HEK293T (cell line): ENCODE results near the gene ELAC2.

ENCODE experiments used
- CTCF ChIA-PET: fragments of 350-600 bp; formaldehyde crosslinking; extraction: SDS; loops from one replicate; lab custom pipeline; 2021; ENCODE audit warnings: antibody characterized with exemption, inconsistent platforms; lab: Yijun Ruan, JAX
- POLR2A ChIA-PET: fragments of 350-600 bp; formaldehyde crosslinking; extraction: SDS; loops from one replicate; lab custom pipeline; 2020; ENCODE audit warnings: antibody characterized with exemption, inconsistent platforms; lab: Yijun Ruan, JAX
- DNase-seq: peaks from one replicate; pipeline ENCODE4 v3.0.0; 2012; ENCODE audit warnings: mixed read lengths; ENCODE audit errors: extremely low spot score
- ARNT ChIP-seq: fragments of 450-650 bp; IDR thresholded peaks from 2 replicates; pipeline ENCODE4 v1.6.1; 2017; ENCODE audit warnings: mild to moderate bottlenecking
- BHLHE40 ChIP-seq: fragments of 450-650 bp; IDR thresholded peaks from 2 replicates; pipeline ENCODE4 v1.6.1; 2016; ENCODE audit warnings: mild to moderate bottlenecking, moderate library complexity, borderline replicate concordance
- CTBP1 ChIP-seq: fragments of 450-650 bp; IDR thresholded peaks from 2 replicates; pipeline ENCODE4 v1.6.1; 2016; ENCODE audit warnings: borderline replicate concordance
- ELF4 ChIP-seq: fragments of 450-650 bp; IDR thresholded peaks from 2 replicates; pipeline ENCODE4 v1.6.1; 2017; ENCODE audit warnings: antibody characterized with exemption
- FOXA1 ChIP-seq: fragments of 450-650 bp; IDR thresholded peaks from 2 replicates; pipeline ENCODE4 v1.6.1; 2016; ENCODE audit warnings: mild to moderate bottlenecking
- FOXK2 ChIP-seq: fragments of 450-650 bp; IDR thresholded peaks from 2 replicates; pipeline ENCODE4 v1.6.1; 2016; ENCODE audit warnings: mild to moderate bottlenecking
- FOXM1 ChIP-seq: fragments of 450-650 bp; IDR thresholded peaks from 2 replicates; pipeline ENCODE4 v1.6.1; 2017; ENCODE audit warnings: mild to moderate bottlenecking, borderline replicate concordance
- HDGF ChIP-seq: fragments of 450-650 bp; IDR thresholded peaks from 2 replicates; pipeline ENCODE4 v1.6.1; 2017; ENCODE audit warnings: antibody characterized with exemption, borderline replicate concordance
- L3MBTL2 ChIP-seq: fragments of 450-650 bp; conservative IDR thresholded peaks from 2 replicates; pipeline ENCODE4 v1.6.1; 2016; ENCODE audit warnings: mild to moderate bottlenecking
- LEF1 ChIP-seq: fragments of 450-650 bp; IDR thresholded peaks from 2 replicates; pipeline ENCODE4 v1.6.1; 2017; ENCODE audit warnings: mild to moderate bottlenecking, borderline replicate concordance
- NFRKB ChIP-seq: fragments of 450-650 bp; IDR thresholded peaks from 2 replicates; pipeline ENCODE4 v1.6.1; 2016; ENCODE audit warnings: mild to moderate bottlenecking, moderate library complexity
- PKNOX1 ChIP-seq: fragments of 450-650 bp; IDR thresholded peaks from 2 replicates; pipeline ENCODE4 v1.6.1; 2016
- SP1 ChIP-seq: fragments of 450-650 bp; IDR thresholded peaks from 2 replicates; pipeline ENCODE4 v1.6.1; 2017
- SUZ12 ChIP-seq: fragments of 450-650 bp; IDR thresholded peaks from 2 replicates; pipeline ENCODE4 v1.6.1; 2016; ENCODE audit warnings: mild to moderate bottlenecking
- TARDBP ChIP-seq: fragments of 450-650 bp; IDR thresholded peaks from 2 replicates; pipeline ENCODE4 v1.6.1; 2016
- ZNF384 ChIP-seq: fragments of 450-650 bp; IDR thresholded peaks from 2 replicates; pipeline ENCODE4 v1.6.1; 2016

Gene ELAC2

DNA sequence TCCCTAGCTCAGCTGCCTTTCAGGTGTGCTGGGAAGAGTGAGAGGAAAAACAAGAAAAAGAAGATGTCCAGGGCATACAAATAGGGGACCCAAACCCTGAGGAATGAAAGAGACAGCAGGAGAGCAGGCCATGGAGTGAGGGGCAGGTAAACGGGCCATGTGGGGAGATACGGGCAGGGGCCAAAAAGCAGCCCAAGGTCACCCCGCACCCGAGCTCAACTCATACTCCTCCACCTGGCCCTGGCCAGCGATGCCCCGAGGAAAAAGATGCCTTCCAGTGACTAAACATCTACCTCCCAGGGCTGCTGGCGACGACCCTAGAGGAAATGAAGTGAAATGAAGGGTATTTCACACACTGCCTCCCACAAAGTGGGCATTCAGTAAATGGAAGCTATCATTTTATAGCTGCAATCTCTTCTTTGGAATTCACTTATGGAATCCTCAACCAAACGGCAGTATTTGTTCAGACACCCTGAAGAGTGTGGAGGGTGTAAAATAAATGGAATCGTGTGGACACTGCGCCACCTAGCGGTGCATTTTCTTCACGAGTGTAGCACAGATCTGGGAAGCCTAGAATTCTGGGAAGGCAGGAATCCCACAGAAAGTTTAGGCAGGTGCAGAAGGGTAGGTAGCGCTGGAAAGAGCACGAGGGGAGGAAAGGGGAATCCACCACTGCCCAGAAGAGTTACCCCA lies 14.9 kb downstream of the ELAC2 start:
- ChIA-PET POLR2A (interaction anchor here (1.9 kb wide), 1 partner anchor 15 kb away, joined by 4 read pairs; the partner anchor contains the start of gene ELAC2), CTCF (interaction anchor here (0.7 to 1.0 kb wide), 2 partner anchors 15 to 254 kb away, joined by 3 to 5 read pairs; partner anchors contain the start of gene ELAC2)
- DNase-seq: peak; percentile 69
- TF ChIP-seq L3MBTL2 (no peak), ELF4 (no peak), SP1 (no peak), BHLHE40 (no peak), FOXA1 (no peak), PKNOX1 (no peak), HDGF (no peak), SUZ12 (no peak), ARNT (no peak), TARDBP (no peak), FOXK2 (no peak), CTBP1 (no peak), NFRKB (no peak), LEF1 (no peak), FOXM1 (no peak)

DNA sequence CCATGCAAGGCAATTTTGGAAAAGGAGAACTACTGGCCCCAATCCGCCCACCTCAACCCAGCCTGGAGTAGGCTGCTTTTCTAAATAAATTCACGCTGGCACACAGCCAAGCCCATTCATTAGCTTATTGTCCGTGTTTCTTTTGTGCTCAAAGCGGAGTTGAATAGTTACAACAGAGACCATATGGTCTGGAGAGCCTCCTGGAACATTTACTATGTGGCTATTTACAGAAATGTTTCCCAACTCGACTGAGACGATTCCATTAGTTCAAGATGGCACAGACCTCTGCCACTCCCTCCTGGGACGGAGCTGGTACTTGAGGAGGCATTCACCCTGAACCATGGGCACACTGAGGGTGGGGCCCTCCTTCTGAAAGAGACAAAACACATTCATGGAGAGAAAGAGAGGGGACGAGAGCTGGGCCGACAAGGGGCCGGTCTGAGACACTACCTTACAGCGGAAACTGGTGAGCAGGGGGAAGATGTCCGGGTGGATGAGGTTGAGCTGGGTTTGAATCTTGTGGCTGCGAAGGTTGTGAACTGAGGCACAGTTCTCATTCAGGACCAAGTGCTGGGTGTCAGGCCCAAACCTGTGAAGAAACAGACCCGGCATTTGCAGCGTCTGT lies 15.7 kb downstream of the ELAC2 start:
- no peak for TF ChIP-seq CTBP1
- no peak for TF ChIP-seq BHLHE40
- TF ChIP-seq NFRKB: no peak
- no peak for TF ChIP-seq SP1
- no peak for TF ChIP-seq FOXK2
- TF ChIP-seq LEF1: no peak
- no peak for TF ChIP-seq PKNOX1
- no peak for TF ChIP-seq FOXA1
- TF ChIP-seq TARDBP: no peak
- no peak for TF ChIP-seq FOXM1
- TF ChIP-seq SUZ12: no peak
- no peak for TF ChIP-seq HDGF
- CTCF ChIA-PET: no interaction called here
- no peak for DNase-seq
- POLR2A ChIA-PET: interaction anchor here (1.9 kb wide), 1 partner anchor 16 kb away, joined by 4 read pairs; the partner anchor contains the start of gene ELAC2

- no peak for TF ChIP-seq PKNOX1
- no peak for TF ChIP-seq ZNF384
- no peak for TF ChIP-seq FOXK2
- no peak for TF ChIP-seq FOXA1
- TF ChIP-seq ARNT: no peak
- TF ChIP-seq ELF4: no peak
- no peak for TF ChIP-seq FOXM1
- no peak for TF ChIP-seq TARDBP
- no peak for TF ChIP-seq SP1
- no peak for TF ChIP-seq BHLHE40
- CTCF ChIA-PET: no interaction called here
- no peak for DNase-seq
- POLR2A ChIA-PET: no interaction called here
Observed at GRCh38 chr17:13000561-13000960, 17.3 kb downstream of the ELAC2 start.

GRCh38 chr17:12998874-12999273 lies 19.0 kb downstream of the ELAC2 start:
- TF ChIP-seq HDGF (no peak), NFRKB (no peak), BHLHE40 (no peak), ARNT (no peak), SP1 (no peak), ELF4 (no peak), L3MBTL2 (no peak), ZNF384 (no peak), FOXK2 (no peak), LEF1 (no peak), CTBP1 (no peak), FOXA1 (no peak), SUZ12 (no peak), FOXM1 (no peak)
- DNase-seq: no peak
- CTCF ChIA-PET: interaction anchor here (0.6 kb wide), 1 partner anchor 257 kb away, joined by 7 read pairs; no protein-coding TSS in a partner anchor
- POLR2A ChIA-PET: no interaction called here

- DNase-seq: no peak
- ChIA-PET CTCF (interaction anchor here (0.6 kb wide), 1 partner anchor 256 kb away, joined by 7 read pairs; no protein-coding TSS in a partner anchor), POLR2A (no interaction called here)
- TF ChIP-seq TARDBP: no peak
- TF ChIP-seq LEF1: no peak
- TF ChIP-seq CTBP1: no peak
- TF ChIP-seq ZNF384: no peak
- TF ChIP-seq FOXA1: no peak
- no peak for TF ChIP-seq ELF4
- no peak for TF ChIP-seq HDGF
- TF ChIP-seq FOXK2: no peak
- TF ChIP-seq SUZ12: no peak
- no peak for TF ChIP-seq NFRKB
- TF ChIP-seq BHLHE40: no peak
- TF ChIP-seq FOXM1: no peak
- TF ChIP-seq SP1: no peak
Observed at GRCh38 chr17:12998461-12998860, 19.4 kb downstream of the ELAC2 start.
